Thymus (tissue), 14 donors: ENCODE results near the gene PEMT. TPM values are rescaled to one million over a fixed set of nuclear protein-coding genes. Genes with fewer than 3 reads are reported as not detected.
A peak's percentile ranks its signal among the peaks of the same experiment; 100 is the strongest.
"Not testable (repeated sequence)": the region's sequence is repeated elsewhere in the genome, so short reads cannot be mapped to it uniquely, and the experiment has no call there.

Source experiments
- DNase-seq, 9 donors: peaks; one replicate each; pipeline ENCODE4 v3.0.0-alpha.2; 2013; ENCODE audit warnings: low spot score in 9 of 9, low read depth in 6 of 9, missing footprints in 1 of 9
- H3K27ac ChIP-seq, 2 donors: one replicate each; pipeline ENCODE4 v1.5.1; 2013; ENCODE audit warnings: control low read depth in 1 of 2, low read depth in 1 of 2, low read length in 1 of 2, mild to moderate bottlenecking in 1 of 2, moderate library complexity in 1 of 2
- H3K27me3 ChIP-seq, 2 donors: one replicate each; pipeline ENCODE4 v1.5.1; 2013; ENCODE audit warnings: low read length in 1 of 2; ENCODE audit not compliant: control insufficient read depth in 2 of 2, insufficient read depth in 1 of 2
- H3K36me3 ChIP-seq, 2 donors: one replicate each; pipeline ENCODE4 v1.5.1; 2013; ENCODE audit warnings: low read length in 1 of 2, mild to moderate bottlenecking in 1 of 2, moderate library complexity in 1 of 2; ENCODE audit not compliant: control insufficient read depth in 2 of 2, insufficient read depth in 2 of 2
- H3K4me1 ChIP-seq, 2 donors: one replicate each; pipeline ENCODE4 v1.5.1; 2013; ENCODE audit warnings: low read length in 2 of 2; ENCODE audit not compliant: control insufficient read depth in 2 of 2, insufficient read depth in 2 of 2
- H3K4me3 ChIP-seq, 2 donors: one replicate each; pipeline ENCODE4 v1.5.1; 2013; ENCODE audit warnings: low read length in 2 of 2, control low read depth in 1 of 2, mild to moderate bottlenecking in 1 of 2
- H3K9me3 ChIP-seq, 2 donors: one replicate each; pipeline ENCODE4 v1.5.1; 2013; ENCODE audit warnings: low read length in 1 of 2, mild to moderate bottlenecking in 1 of 2; ENCODE audit not compliant: control insufficient read depth in 2 of 2, insufficient read depth in 1 of 2
- WGBS: extraction: QIAGEN DNeasy Blood & Tissue Kit; methylation state at CpG from one replicate; pipeline ENCODE4 v1.1.7; 2013; 5-methylcytosine and 5-hydroxymethylcytosine counted together
- long read RNA-seq, 10 donors: transcript quantifications; one replicate each; lab custom pipeline, GENCODE V29; 2026
- polyA plus RNA-seq: library from polyadenylated mRNA; stranded (reverse); fragments of 200-250 nt; gene quantifications from one replicate; pipeline ENCODE4 v1.2.3, GENCODE V29; 2013
- total RNA-seq: library from RNA; stranded (reverse); fragments of 120-200 nt; gene quantifications from one replicate; pipeline ENCODE4 v1.2.4, GENCODE V29; 2013
- donor health status: healthy.

The PEMT gene, protein sequence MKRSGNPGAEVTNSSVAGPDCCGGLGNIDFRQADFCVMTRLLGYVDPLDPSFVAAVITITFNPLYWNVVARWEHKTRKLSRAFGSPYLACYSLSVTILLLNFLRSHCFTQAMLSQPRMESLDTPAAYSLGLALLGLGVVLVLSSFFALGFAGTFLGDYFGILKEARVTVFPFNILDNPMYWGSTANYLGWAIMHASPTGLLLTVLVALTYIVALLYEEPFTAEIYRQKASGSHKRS
- total RNA-seq (67.8 TPM), polyA plus RNA-seq (14.1 TPM)
- long read RNA-seq, donor 1, partial matches to known transcripts: 0 of 3 reads
- long read RNA-seq, donor 1, other reads (novel, unspliced or antisense): 0 of 3 reads
- long read RNA-seq, donor 2: 0 reads
- long read RNA-seq, donor 3, transcript PEMT-210 (5 exons, 803 nt): major isoform, 59 of 76 reads
- long read RNA-seq, donor 3, transcript PEMT-201 (7 exons, 1,013 nt): minor isoform, 11 of 76 reads
- long read RNA-seq, donor 3, transcript PEMT-213 (2 exons, 383 nt): minor isoform, 6 of 76 reads
- long read RNA-seq, donor 3, partial matches to known transcripts: 0 of 76 reads
- long read RNA-seq, donor 3, other reads (novel, unspliced or antisense): 0 of 76 reads
- long read RNA-seq, donor 4, transcript PEMT-210 (5 exons, 803 nt): major isoform, 14 of 24 reads
- long read RNA-seq, donor 4, transcript PEMT-213 (2 exons, 383 nt): minor isoform, 5 of 24 reads
- long read RNA-seq, donor 4, transcript PEMT-201 (7 exons, 1,013 nt): minor isoform, 5 of 24 reads
- long read RNA-seq, donor 4, partial matches to known transcripts: 0 of 24 reads
- long read RNA-seq, donor 4, other reads (novel, unspliced or antisense): 0 of 24 reads
- long read RNA-seq, donor 5, transcript PEMT-210 (5 exons, 803 nt): major isoform, 34 of 57 reads
- long read RNA-seq, donor 5, transcript PEMT-201 (7 exons, 1,013 nt): minor isoform, 17 of 57 reads
- long read RNA-seq, donor 5, transcript PEMT-213 (2 exons, 383 nt): minor isoform, 6 of 57 reads
- long read RNA-seq, donor 5, partial matches to known transcripts: 0 of 57 reads
- long read RNA-seq, donor 5, other reads (novel, unspliced or antisense): 0 of 57 reads
- long read RNA-seq, donor 6, transcript PEMT-201 (7 exons, 1,013 nt): minor isoform, 5 of 23 reads
- long read RNA-seq, donor 6, transcript PEMT-210 (5 exons, 803 nt): major isoform, 17 of 23 reads
- long read RNA-seq, donor 6, partial matches to known transcripts: 0 of 23 reads
- long read RNA-seq, donor 6, other reads (novel, unspliced or antisense): 0 of 23 reads
- long read RNA-seq, donor 7, transcript PEMT-210 (5 exons, 803 nt): major isoform, 16 of 20 reads
- long read RNA-seq, donor 7, partial matches to known transcripts: 0 of 20 reads
- long read RNA-seq, donor 7, other reads (novel, unspliced or antisense): 0 of 20 reads
- long read RNA-seq, donor 8, transcript PEMT-210 (5 exons, 803 nt): major isoform, 8 of 12 reads
- long read RNA-seq, donor 8, partial matches to known transcripts: 0 of 12 reads
- long read RNA-seq, donor 8, other reads (novel, unspliced or antisense): 0 of 12 reads
- long read RNA-seq, donor 9, transcript PEMT-210 (5 exons, 803 nt): major isoform, 9 of 12 reads
- long read RNA-seq, donor 9, partial matches to known transcripts: 0 of 12 reads
- long read RNA-seq, donor 9, other reads (novel, unspliced or antisense): 0 of 12 reads
- long read RNA-seq, donor 10, transcript PEMT-210 (5 exons, 803 nt): major isoform, 26 of 38 reads
- long read RNA-seq, donor 10, transcript PEMT-201 (7 exons, 1,013 nt): minor isoform, 10 of 38 reads
- long read RNA-seq, donor 10, partial matches to known transcripts: 0 of 38 reads
- long read RNA-seq, donor 10, other reads (novel, unspliced or antisense): 0 of 38 reads

DNA sequence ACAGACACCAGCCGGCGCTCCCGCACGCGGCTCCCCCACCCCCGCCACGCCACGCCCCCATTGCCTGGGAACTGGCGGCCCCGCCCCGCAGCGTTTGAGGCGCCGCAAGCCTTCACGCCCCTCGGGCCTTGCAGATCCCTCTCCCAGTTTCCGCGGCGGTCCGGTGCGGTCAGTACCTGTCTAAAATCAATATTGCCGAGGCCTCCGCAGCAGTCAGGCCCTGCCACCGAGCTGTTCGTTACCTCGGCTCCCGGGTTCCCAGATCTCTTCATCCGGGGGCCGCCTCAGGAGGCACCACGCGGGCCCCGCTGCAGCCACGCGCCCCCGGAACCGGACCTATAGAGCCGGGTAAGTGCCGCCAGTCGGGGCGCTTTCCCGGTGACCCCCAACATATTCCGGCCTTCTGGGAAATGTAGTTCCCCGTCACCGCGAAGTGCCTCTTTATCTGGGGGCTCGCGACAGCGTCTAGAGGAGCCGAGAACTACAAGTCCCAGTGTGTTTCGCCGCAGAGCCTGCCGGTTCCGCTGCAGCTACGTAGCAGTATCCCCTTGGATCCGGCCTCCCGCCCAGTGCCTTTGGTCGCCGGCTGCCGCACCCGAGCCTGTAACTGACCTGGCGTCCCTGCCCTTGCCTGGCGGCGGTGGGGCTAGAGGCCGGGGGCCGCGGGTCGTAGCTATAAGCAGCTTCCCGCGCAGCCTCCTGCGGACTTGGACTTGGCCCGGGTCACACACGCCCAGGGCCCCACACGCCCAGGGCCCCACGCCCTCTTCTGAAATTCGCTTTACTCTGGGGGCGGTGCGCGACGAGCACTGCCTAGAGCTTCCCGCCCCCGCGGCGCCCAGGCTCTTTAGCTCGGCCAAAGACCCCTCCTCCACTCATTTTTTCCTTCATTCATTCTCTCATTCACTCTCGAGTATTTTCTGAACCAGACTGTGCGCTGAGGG, at the start of gene PEMT:
Gene PEMT (minus strand): TSS at position 354 of the 944 bp plus-strand sequence. CDS start 82 bp downstream, at position 272.
- H3K36me3 ChIP-seq: no peaks in the 10 kb centered on the region
- H3K4me3 ChIP-seq: peak within 1 kb of the TSS; percentile 61 to 88
- under 1% methylated on average over 86 of the region's 86 CpGs for WGBS
- no peaks in the 10 kb centered on the region for H3K27me3 ChIP-seq
- peak within 1 kb of the TSS; percentile 77 to 93 for H3K27ac ChIP-seq
- no peaks in the 10 kb centered on the region for H3K9me3 ChIP-seq
- peaks cover 10 to 23% of the 10 kb centered on the region in 2 donors for H3K4me1 ChIP-seq
- DNase-seq: peak; percentile 89 to 99 (median 95)

DNA sequence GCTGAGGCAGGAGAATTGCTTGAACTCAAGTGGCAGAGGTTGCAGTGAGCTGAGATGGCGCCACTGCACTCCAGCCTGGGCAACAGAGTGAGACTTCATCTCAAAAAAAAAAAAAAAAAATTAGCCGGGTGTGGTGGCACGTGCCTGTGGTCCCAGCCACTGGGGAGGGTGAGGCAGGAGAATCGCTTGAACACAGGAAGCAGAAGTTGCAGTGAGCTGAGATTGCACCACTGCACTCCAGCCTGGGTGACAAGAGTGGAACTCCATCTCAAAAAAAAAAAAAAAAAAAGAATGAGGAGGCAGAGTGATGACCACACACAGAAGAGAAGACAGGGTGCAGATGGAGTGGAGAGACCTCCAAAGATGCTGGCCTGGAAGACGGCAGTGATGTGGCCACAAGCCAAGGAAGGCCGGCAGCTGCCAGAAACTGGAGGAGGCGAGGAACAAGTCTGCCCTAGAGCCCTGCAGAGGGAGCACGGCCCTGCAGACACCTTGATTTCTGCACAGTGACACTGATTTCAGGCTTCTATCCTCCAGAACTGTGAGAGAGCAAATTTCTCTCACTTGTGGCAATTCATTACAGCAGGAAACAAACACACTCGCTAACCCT, 48.3 kb upstream of the PEMT start:
- H3K36me3 ChIP-seq, H3K4me3 ChIP-seq, DNase-seq, H3K27me3 ChIP-seq, H3K27ac ChIP-seq, H3K4me1 ChIP-seq, H3K9me3 ChIP-seq: not testable (repeated sequence)
- 76% methylated on average over 9 of the region's 9 CpGs for WGBS

GRCh38 chr17:17638467-17638866, 47.0 kb upstream of the PEMT start:
- Histone ChIP-seq H3K4me3 (no peak overlapping the region), H3K27me3 (no peaks in the 10 kb centered on the region), H3K9me3 (no peaks in the 10 kb centered on the region), H3K4me1 (no peaks in the 10 kb centered on the region), H3K27ac (no peak overlapping the region), H3K36me3 (no peaks in the 10 kb centered on the region)
- 91% methylated on average over 2 of the region's 2 CpGs for WGBS
- DNase-seq: no peak

DNA sequence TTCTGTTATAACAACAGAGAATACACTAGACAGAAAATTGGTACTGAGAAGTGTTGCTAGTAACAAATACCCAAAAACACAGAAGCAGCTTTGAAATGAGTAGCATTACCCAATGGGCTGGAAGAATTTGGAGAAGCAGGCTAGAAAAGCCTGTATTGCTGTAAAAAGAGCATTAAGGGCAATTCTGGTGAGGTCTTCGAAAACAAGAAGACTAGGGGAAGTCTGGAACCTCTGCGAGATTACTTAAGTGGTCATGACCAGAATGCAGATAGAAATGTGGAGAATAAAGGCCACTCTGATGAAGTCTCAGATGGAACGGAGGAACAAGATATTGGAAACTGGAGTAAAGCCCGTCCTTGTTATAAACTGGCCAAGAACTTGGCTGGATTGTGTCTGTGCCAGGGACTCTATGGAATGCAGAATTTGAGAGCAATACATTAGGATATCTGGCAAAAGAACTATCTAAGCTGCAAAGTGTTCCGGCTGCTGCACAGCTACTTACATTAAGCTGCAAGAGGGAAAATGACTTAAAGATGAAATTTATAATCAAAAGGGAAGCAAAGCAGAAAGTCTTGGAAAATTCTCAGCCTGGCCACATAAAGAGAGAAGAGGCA, 44.9 kb upstream of the PEMT start:
- Histone ChIP-seq H3K27ac (no peak overlapping the region), H3K36me3 (no peaks in the 10 kb centered on the region), H3K4me3 (no peak overlapping the region), H3K27me3 (no peaks in the 10 kb centered on the region), H3K4me1 (no peaks in the 10 kb centered on the region), H3K9me3 (peaks cover 0 to 5% of the 10 kb centered on the region in 2 donors)
- no peak for DNase-seq
- 94% methylated on average over 5 of the region's 5 CpGs for WGBS

DNA sequence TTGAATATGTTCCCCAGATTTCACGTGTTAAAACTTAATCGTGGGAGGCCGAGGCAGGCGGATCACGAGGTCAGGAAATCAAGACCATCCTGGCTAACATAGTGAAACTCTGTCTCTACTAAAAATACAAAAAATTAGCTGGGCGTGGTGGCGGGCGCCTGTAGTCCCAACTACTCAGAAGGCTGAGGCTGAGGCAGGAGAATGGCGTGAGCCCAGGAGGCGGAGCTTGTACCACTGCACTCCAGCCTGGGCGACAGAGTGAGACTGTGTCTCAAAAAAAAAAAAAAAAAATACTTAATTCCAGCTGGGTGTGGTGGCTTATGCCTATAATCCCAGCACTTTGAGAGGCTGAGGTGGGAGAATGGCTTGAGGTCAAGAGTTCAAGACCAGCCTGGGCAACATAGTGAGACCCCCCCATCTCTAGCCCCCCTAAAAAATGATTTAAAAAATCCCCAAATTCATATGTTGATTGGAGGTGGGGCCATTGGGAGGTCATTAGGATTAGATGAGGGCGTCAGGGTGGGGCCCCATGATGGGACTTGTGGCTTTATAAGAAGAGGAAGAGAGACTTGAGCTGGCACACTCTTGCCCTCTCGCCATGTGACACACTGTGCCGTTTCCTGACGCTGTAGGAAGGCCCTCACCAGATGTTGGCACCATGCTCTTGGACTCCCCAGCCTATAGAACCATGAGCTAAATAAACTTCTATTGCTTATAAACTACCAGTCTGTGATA, 44.2 kb upstream of the PEMT start:
- not testable (repeated sequence) for H3K4me3 ChIP-seq, H3K27ac ChIP-seq, H3K27me3 ChIP-seq, H3K4me1 ChIP-seq, H3K9me3 ChIP-seq, DNase-seq, H3K36me3 ChIP-seq
- 95% methylated on average over 15 of the region's 15 CpGs for WGBS

DNA sequence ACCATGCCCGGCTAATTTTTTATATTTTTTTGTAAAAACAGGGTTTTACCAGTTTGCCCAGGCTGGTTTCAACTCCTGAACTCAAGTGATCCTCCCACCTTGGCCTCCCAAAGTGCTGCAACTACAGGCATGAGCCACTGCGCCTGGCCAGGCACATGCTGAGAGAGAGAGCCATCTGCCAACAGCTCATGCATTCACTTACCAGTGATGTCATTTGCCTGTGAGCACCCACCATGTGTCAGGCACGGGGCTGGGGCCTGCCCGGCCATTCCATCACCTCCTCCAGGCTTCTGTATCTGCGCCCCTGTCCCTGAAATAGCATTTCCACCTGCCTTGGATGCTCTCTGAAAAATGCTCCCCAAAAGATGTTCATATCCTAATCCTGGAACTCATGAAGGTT, 43.6 kb upstream of the PEMT start:
- H3K36me3 ChIP-seq: no peaks in the 10 kb centered on the region
- peaks cover 0 to 5% of the 10 kb centered on the region in 2 donors for H3K9me3 ChIP-seq
- WGBS: 97% methylated on average over 5 of the region's 5 CpGs
- no peaks in the 10 kb centered on the region for H3K27me3 ChIP-seq
- no peak for DNase-seq
- H3K4me1 ChIP-seq: no peaks in the 10 kb centered on the region
- no peak overlapping the region for H3K27ac ChIP-seq
- no peak overlapping the region for H3K4me3 ChIP-seq

DNA sequence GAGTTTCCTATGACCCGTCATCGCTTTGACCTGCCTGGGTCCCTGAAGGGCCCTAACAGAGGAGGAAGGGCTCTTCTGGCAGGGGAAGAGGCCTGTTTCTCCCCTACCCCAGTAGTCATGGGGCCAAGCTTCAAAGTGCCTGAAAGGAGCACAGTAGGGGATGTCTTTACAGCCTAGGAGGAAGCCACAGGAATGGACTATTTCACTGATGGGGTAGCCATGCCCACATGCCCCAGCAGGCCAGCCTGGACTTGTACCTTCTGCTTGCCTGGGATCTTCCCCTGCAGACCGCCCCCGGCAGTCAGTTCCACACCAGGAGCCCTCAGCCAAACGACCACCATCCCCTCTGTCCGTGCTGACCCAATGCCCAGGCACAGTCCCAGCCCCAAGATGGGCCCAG, 41.8 kb upstream of the PEMT start:
- peaks cover 0 to 5% of the 10 kb centered on the region in 2 donors for H3K9me3 ChIP-seq

More for the DNA sequence above, 41.8 kb upstream of the PEMT start:
- H3K27ac ChIP-seq: no peak overlapping the region
- no peak overlapping the region for H3K4me3 ChIP-seq
- no peak for DNase-seq
- 94% methylated on average over 6 of the region's 6 CpGs for WGBS
- no peaks in the 10 kb centered on the region for H3K27me3 ChIP-seq
- H3K36me3 ChIP-seq: no peaks in the 10 kb centered on the region
- H3K4me1 ChIP-seq: peaks cover 0 to 7% of the 10 kb centered on the region in 2 donors
